Common myeloid progenitor, CD34-positive (primary cell): Measurements from ENCODE around the gene TBC1D23.
"Not testable (repeated sequence)": the region's sequence is repeated elsewhere in the genome, so short reads cannot be mapped to it uniquely, and the experiment has no call there.

ENCODE experiments used
- CTCF ChIA-PET: fragments of 350-600 bp; sonication (Branson Sonifier 250); formaldehyde crosslinking; loops from one replicate; lab custom pipeline; 2021; ENCODE audit warnings: antibody characterized with exemption; lab: Charles Lee
- POLR2A ChIA-PET: fragments of 350-600 bp; sonication (Branson Sonifier 250); formaldehyde crosslinking; loops from one replicate; lab custom pipeline; 2021; ENCODE audit warnings: antibody characterized with exemption; lab: Charles Lee
- DNase-seq, 3 donors: peaks; one replicate each; pipeline versions ENCODE4 v3.0.0 to v3.0.0-alpha.2; 2013
- H3K27ac ChIP-seq, 2 experiments: 1 replicate in 1 of 2; 2 replicates in 1 of 2; pipeline ENCODE4 v1.7.0; 2013; ENCODE audit warnings: inconsistent platforms in 2 of 2, low read length in 2 of 2, mild to moderate bottlenecking in 2 of 2, low read depth in 1 of 2, moderate library complexity in 1 of 2; ENCODE audit not compliant: severe bottlenecking in 2 of 2, insufficient read depth in 1 of 2, poor library complexity in 1 of 2
- H3K27me3 ChIP-seq, 5 experiments: replicated peaks in 2 of 5; 1 replicate in 3 of 5; 2 replicates in 2 of 5; pipeline versions ENCODE4 v1.6.1 to v1.7.0; 2013; ENCODE audit warnings: low read length in 4 of 5, mild to moderate bottlenecking in 2 of 5, moderate library complexity in 2 of 5, inconsistent platforms in 1 of 5; ENCODE audit not compliant: insufficient read depth in 5 of 5, control insufficient read depth in 4 of 5
- H3K36me3 ChIP-seq, 4 experiments: 1 replicate in 2 of 4; 2 replicates in 2 of 4; pipeline versions ENCODE4 v1.6.1 to v1.7.0; 2013; ENCODE audit warnings: low read length in 3 of 4, control low read depth in 1 of 4, mild to moderate bottlenecking in 1 of 4; ENCODE audit not compliant: control insufficient read depth in 4 of 4, insufficient read depth in 4 of 4
- H3K4me1 ChIP-seq, 4 experiments: 1 replicate in 3 of 4; 2 replicates in 1 of 4; pipeline versions ENCODE4 v1.6.1 to v1.7.1; 2013; ENCODE audit warnings: low read length in 3 of 4, mild to moderate bottlenecking in 3 of 4, control low read depth in 1 of 4, inconsistent platforms in 1 of 4, moderate library complexity in 1 of 4; ENCODE audit not compliant: control insufficient read depth in 4 of 4, insufficient read depth in 4 of 4; ENCODE audit errors: control extremely low read depth in 1 of 4
- H3K4me3 ChIP-seq, 7 experiments: 1 replicate in 4 of 7; 2 replicates in 3 of 7; pipeline versions ENCODE4 v1.5.1 to v1.7.0; 2013; ENCODE audit warnings: mild to moderate bottlenecking in 7 of 7, low read length in 6 of 7, moderate library complexity in 6 of 7, inconsistent platforms in 2 of 7, low read depth in 2 of 7, control low read depth in 1 of 7; ENCODE audit not compliant: insufficient read depth in 4 of 7, control insufficient read depth in 1 of 7; ENCODE audit errors: extremely low read depth in 1 of 7
- H3K9me3 ChIP-seq, 5 experiments: 1 replicate in 4 of 5; 2 replicates in 1 of 5; pipeline versions ENCODE4 v1.6.1 to v1.7.1; 2013; ENCODE audit warnings: low read length in 4 of 5, mild to moderate bottlenecking in 2 of 5, inconsistent platforms in 1 of 5, low read depth in 1 of 5, moderate library complexity in 1 of 5; ENCODE audit not compliant: control insufficient read depth in 4 of 5, insufficient read depth in 2 of 5; ENCODE audit errors: control extremely low read depth in 1 of 5
- WGBS: methylation state at CpG from one replicate; pipeline ENCODE4 v1.1.5; 2013; ENCODE audit not compliant: insufficient coverage; 5-methylcytosine and 5-hydroxymethylcytosine counted together

TBC1D23 gene

GRCh38 chr3:100225883-100226282 is 34.9 kb upstream of the TBC1D23 start:
- Histone ChIP-seq H3K9me3 (peaks cover 0 to 6% (median 0%) of the 10 kb centered on the region in 5 experiments), H3K4me1 (no peaks in the 10 kb centered on the region), H3K27ac (no peak overlapping the region), H3K36me3 (no peaks in the 10 kb centered on the region), H3K4me3 (no peak overlapping the region), H3K27me3 (no peaks in the 10 kb centered on the region)
- POLR2A ChIA-PET: no interaction called here
- no peak for DNase-seq
- CTCF ChIA-PET: interaction anchor here (0.6 kb wide), 1 partner anchor 403 kb away, joined by 3 read pairs; no protein-coding TSS in a partner anchor
- 98% methylated on average over 7 of the region's 8 CpGs for WGBS

- no peak overlapping the region for H3K27ac ChIP-seq
- H3K36me3 ChIP-seq: no peaks in the 10 kb centered on the region
- H3K9me3 ChIP-seq: peaks cover 0 to 6% (median 0%) of the 10 kb centered on the region in 5 experiments
- DNase-seq: no peak
- WGBS: no CpG with 5 or more reads among the region's 6 CpGs
- ChIA-PET CTCF (no interaction called here), POLR2A (no interaction called here)
- no peaks in the 10 kb centered on the region for H3K27me3 ChIP-seq
- no peaks in the 10 kb centered on the region for H3K4me1 ChIP-seq
- no peak overlapping the region for H3K4me3 ChIP-seq
Measured at GRCh38 chr3:100226712-100227429, 33.9 kb upstream of the TBC1D23 start.

GRCh38 chr3:100227511-100227921 is 33.3 kb upstream of the TBC1D23 start:
- 86% methylated on average over 1 of the region's 2 CpGs for WGBS
- DNase-seq: no peak
- Histone ChIP-seq H3K4me1 (no peaks in the 10 kb centered on the region), H3K27me3 (no peaks in the 10 kb centered on the region), H3K4me3 (no peak overlapping the region), H3K27ac (no peak overlapping the region), H3K9me3 (peaks cover 0 to 6% (median 0%) of the 10 kb centered on the region in 5 experiments), H3K36me3 (no peaks in the 10 kb centered on the region)
- ChIA-PET POLR2A (no interaction called here), CTCF (no interaction called here)

- WGBS: no CpG with 5 or more reads among the region's 1 CpG
- Histone ChIP-seq H3K4me1 (no peaks in the 10 kb centered on the region), H3K27me3 (no peaks in the 10 kb centered on the region), H3K9me3 (peaks cover 0 to 6% (median 0%) of the 10 kb centered on the region in 5 experiments), H3K4me3 (no peak overlapping the region), H3K36me3 (no peaks in the 10 kb centered on the region), H3K27ac (no peak overlapping the region)
- POLR2A ChIA-PET: no interaction called here
- CTCF ChIA-PET: no interaction called here
- no peak for DNase-seq
Measured at GRCh38 chr3:100228247-100228646, 32.5 kb upstream of the TBC1D23 start.

- ChIA-PET POLR2A (interaction anchor here (0.7 kb wide), 1 partner anchor 301 kb away, joined by 3 read pairs; no protein-coding TSS in a partner anchor), CTCF (interaction anchor here (0.6 to 1.5 kb wide), 2 partner anchors 25 to 61 kb away, joined by 3 read pairs; no protein-coding TSS in a partner anchor)
- 93% methylated on average over 3 of the region's 3 CpGs for WGBS
- H3K27me3 ChIP-seq, H3K27ac ChIP-seq, H3K4me1 ChIP-seq, H3K9me3 ChIP-seq, H3K36me3 ChIP-seq, DNase-seq, H3K4me3 ChIP-seq: not testable (repeated sequence)
Measured at GRCh38 chr3:100229188-100229587, 31.6 kb upstream of the TBC1D23 start.

GRCh38 chr3:100230710-100231109 is 30.1 kb upstream of the TBC1D23 start:
- no CpG with 5 or more reads among the region's 3 CpGs for WGBS
- ChIA-PET CTCF (no interaction called here), POLR2A (no interaction called here)
- Histone ChIP-seq H3K27ac (no peak overlapping the region), H3K4me1 (no peaks in the 10 kb centered on the region), H3K4me3 (no peak overlapping the region), H3K36me3 (no peaks in the 10 kb centered on the region), H3K9me3 (peaks cover 0 to 6% (median 0%) of the 10 kb centered on the region in 5 experiments), H3K27me3 (no peaks in the 10 kb centered on the region)
- no peak for DNase-seq

GRCh38 chr3:100231668-100232067 is 29.1 kb upstream of the TBC1D23 start:
- H3K4me3 ChIP-seq: no peak overlapping the region
- no peaks in the 10 kb centered on the region for H3K4me1 ChIP-seq
- no peak for DNase-seq
- no peak overlapping the region for H3K27ac ChIP-seq
- POLR2A ChIA-PET: no interaction called here
- WGBS: 92% methylated on average over 2 of the region's 2 CpGs
- no peaks in the 10 kb centered on the region for H3K36me3 ChIP-seq
- no peaks in the 10 kb centered on the region for H3K27me3 ChIP-seq
- CTCF ChIA-PET: no interaction called here
- peaks cover 0 to 6% (median 0%) of the 10 kb centered on the region in 5 experiments for H3K9me3 ChIP-seq
